Liver (tissue), 3 donors: ENCODE results near the gene COX19.

Source experiments
- EGR1 ChIP-seq, 2 donors: IDR thresholded peaks; 2 replicates each; pipeline ENCODE4 v1.6.1; 2016 to 2018; ENCODE audit warnings: antibody characterized with exemption in 2 of 2, low read depth in 2 of 2
- TF ChIP-seq, protein P1 (sequence below): fragments of 150-350 bp; IDR thresholded peaks from 2 replicates; pipeline ENCODE4 v1.5.1; 2017; ENCODE audit warnings: improper control_type of control experiment, low read depth, low read length; ENCODE audit not compliant: missing input control
- donor health status: healthy.
- donor health status: healthy.

DNA sequence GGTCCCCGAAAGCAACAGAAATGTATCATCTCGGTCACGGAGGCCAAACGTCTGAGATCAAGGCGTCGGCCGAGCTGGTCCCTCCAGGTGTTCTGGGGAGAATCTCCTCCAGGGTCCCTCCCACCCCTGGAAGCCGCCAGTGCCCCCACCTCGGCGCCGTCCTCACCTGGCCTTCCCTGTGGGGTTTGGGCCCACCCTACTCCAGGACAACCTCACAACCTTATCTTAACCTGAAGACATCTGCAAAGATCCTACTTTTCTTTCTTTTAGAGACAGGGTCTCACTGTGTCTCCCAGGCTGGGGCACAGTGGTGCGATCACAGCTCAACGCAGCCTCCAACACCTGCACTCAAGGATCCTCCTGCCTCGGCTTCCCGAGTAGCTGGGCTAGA lies 54.3 kb downstream of the COX19 start:
- TF ChIP-seq EGR1 (IDR thresholded peaks at IDR 0.05; ENCODE audit: low read depth in 2 of 2): no peak
- TF ChIP-seq, protein P1, sequence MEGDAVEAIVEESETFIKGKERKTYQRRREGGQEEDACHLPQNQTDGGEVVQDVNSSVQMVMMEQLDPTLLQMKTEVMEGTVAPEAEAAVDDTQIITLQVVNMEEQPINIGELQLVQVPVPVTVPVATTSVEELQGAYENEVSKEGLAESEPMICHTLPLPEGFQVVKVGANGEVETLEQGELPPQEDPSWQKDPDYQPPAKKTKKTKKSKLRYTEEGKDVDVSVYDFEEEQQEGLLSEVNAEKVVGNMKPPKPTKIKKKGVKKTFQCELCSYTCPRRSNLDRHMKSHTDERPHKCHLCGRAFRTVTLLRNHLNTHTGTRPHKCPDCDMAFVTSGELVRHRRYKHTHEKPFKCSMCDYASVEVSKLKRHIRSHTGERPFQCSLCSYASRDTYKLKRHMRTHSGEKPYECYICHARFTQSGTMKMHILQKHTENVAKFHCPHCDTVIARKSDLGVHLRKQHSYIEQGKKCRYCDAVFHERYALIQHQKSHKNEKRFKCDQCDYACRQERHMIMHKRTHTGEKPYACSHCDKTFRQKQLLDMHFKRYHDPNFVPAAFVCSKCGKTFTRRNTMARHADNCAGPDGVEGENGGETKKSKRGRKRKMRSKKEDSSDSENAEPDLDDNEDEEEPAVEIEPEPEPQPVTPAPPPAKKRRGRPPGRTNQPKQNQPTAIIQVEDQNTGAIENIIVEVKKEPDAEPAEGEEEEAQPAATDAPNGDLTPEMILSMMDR: no peak
